Measurements from ENCODE around the gene CDX4.
"Not testable (repeated sequence)": the region's sequence is repeated elsewhere in the genome, so short reads cannot be mapped to it uniquely, and the experiment has no call there.

The CDX4 gene

DNA sequence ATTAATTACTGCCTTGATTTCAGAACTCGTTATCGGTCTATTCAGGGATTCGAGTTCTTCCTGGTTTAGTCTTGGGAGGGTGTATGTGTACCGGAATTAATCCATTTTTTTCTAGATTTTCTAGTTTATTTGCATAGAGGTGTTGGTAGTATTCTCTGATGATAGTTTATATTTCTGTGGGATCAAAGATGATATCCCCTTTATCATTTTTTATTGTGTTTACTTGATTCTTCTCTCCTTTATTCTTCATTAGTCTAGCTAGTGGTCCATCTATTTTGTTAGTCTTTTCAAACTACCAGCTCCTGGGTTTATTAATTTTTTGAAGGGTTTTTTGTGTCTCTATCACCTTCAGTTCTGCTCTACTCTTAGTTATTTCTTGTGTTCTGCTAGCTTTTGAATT lies 32.1 kb downstream of the CDX4 start:
- TF ChIP-seq ARNTL (CRISPR knock-in tag; IDR thresholded peaks at IDR 0.05; ENCODE audit: borderline replicate concordance, low read depth) (no peak), ZFP3 (CRISPR knock-in tag; IDR thresholded peaks at IDR 0.05) (no peak), OSR1 (CRISPR knock-in tag; IDR thresholded peaks at IDR 0.05) (no peak), GLIS3 (CRISPR knock-in tag; IDR thresholded peaks at IDR 0.05) (no peak), BACH2 (CRISPR knock-in tag; IDR thresholded peaks at IDR 0.05; ENCODE audit: borderline replicate concordance) (no peak), ZFP30 (CRISPR knock-in tag; IDR thresholded peaks at IDR 0.05) (no peak), ZNF70 (CRISPR knock-in tag; IDR thresholded peaks at IDR 0.05) (no peak), TCF4 (CRISPR knock-in tag; IDR thresholded peaks at IDR 0.05; ENCODE audit: borderline replicate concordance) (no peak)
- ATAC-seq, result no peak

DNA sequence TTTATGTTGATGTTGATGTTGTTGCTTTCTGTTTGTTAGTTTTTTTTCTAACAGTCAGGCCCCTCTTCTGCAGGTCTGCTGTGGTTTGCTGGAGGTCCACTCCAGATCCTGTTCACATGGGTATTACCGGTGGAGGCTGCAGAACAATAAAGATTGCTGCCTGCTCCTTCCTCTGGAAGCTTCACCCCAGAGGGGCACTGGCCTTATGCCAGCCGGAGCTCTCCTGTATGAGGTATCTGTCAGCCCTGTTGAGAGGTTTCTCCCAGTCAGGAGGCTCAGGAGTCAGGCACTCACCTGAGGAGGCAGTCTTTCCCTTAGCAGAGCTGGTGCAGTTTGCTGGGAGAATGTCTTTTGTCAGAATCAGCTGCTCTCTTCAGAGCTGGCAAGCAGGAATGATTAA lies 34.7 kb downstream of the CDX4 start:
- TF ChIP-seq TOX (CRISPR knock-in tag; IDR thresholded peaks at IDR 0.05; ENCODE audit: borderline replicate concordance) (no peak), ZC3H10 (CRISPR knock-in tag; IDR thresholded peaks at IDR 0.05) (no peak), ZFP3 (CRISPR knock-in tag; IDR thresholded peaks at IDR 0.05) (no peak), ARNTL (CRISPR knock-in tag; IDR thresholded peaks at IDR 0.05; ENCODE audit: borderline replicate concordance, low read depth) (no peak), ESRRG (CRISPR knock-in tag; IDR thresholded peaks at IDR 0.05) (no peak), RARB (CRISPR knock-in tag; IDR thresholded peaks at IDR 0.05) (no peak), OSR1 (CRISPR knock-in tag; IDR thresholded peaks at IDR 0.05) (no peak), GLIS3 (CRISPR knock-in tag; IDR thresholded peaks at IDR 0.05) (no peak), BACH2 (CRISPR knock-in tag; IDR thresholded peaks at IDR 0.05; ENCODE audit: borderline replicate concordance) (no peak)
- TF ChIP-seq, protein P1, sequence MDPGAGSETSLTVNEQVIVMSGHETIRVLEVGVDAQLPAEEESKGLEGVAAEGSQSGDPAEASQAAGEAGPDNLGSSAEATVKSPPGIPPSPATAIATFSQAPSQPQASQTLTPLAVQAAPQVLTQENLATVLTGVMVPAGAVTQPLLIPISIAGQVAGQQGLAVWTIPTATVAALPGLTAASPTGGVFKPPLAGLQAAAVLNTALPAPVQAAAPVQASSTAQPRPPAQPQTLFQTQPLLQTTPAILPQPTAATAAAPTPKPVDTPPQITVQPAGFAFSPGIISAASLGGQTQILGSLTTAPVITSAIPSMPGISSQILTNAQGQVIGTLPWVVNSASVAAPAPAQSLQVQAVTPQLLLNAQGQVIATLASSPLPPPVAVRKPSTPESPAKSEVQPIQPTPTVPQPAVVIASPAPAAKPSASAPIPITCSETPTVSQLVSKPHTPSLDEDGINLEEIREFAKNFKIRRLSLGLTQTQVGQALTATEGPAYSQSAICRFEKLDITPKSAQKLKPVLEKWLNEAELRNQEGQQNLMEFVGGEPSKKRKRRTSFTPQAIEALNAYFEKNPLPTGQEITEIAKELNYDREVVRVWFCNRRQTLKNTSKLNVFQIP (CRISPR knock-in tag; IDR thresholded peaks at IDR 0.05; ENCODE audit: borderline replicate concordance, low read depth), result no peak
- TF ChIP-seq, protein P2, sequence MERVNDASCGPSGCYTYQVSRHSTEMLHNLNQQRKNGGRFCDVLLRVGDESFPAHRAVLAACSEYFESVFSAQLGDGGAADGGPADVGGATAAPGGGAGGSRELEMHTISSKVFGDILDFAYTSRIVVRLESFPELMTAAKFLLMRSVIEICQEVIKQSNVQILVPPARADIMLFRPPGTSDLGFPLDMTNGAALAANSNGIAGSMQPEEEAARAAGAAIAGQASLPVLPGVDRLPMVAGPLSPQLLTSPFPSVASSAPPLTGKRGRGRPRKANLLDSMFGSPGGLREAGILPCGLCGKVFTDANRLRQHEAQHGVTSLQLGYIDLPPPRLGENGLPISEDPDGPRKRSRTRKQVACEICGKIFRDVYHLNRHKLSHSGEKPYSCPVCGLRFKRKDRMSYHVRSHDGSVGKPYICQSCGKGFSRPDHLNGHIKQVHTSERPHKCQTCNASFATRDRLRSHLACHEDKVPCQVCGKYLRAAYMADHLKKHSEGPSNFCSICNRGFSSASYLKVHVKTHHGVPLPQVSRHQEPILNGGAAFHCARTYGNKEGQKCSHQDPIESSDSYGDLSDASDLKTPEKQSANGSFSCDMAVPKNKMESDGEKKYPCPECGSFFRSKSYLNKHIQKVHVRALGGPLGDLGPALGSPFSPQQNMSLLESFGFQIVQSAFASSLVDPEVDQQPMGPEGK (CRISPR knock-in tag; IDR thresholded peaks at IDR 0.05; ENCODE audit: borderline replicate concordance), result no peak
- ATAC-seq, result no peak

DNA sequence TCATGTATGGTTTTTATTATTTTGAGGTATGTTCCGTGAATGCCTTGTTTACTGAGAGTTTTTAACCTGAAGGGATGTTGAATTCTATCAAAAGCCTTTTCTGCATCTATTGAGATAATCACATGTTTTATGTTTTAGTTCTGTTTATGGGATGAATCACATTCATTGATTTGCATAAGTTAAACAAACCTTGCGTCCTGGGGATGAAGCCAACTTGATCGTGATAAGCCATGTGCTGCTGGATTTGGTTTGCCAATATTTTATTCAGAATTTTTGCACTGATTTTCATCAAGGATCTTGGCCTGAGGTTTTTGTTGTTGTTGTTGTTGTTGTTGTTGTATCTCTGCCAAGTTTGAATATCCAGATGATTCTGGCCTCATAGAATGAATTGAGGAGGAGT lies 43.8 kb downstream of the CDX4 start:
- TF ChIP-seq ZC3H10 (CRISPR knock-in tag; IDR thresholded peaks at IDR 0.05) (no peak), CSDC2 (CRISPR knock-in tag; IDR thresholded peaks at IDR 0.05) (no peak), ZFP3 (CRISPR knock-in tag; IDR thresholded peaks at IDR 0.05) (no peak), TOX (CRISPR knock-in tag; IDR thresholded peaks at IDR 0.05; ENCODE audit: borderline replicate concordance) (no peak), ESRRG (CRISPR knock-in tag; IDR thresholded peaks at IDR 0.05) (no peak), GLIS3 (CRISPR knock-in tag; IDR thresholded peaks at IDR 0.05) (no peak), ARNTL (CRISPR knock-in tag; IDR thresholded peaks at IDR 0.05; ENCODE audit: borderline replicate concordance, low read depth) (no peak), ZFP30 (CRISPR knock-in tag; IDR thresholded peaks at IDR 0.05) (no peak), RARB (CRISPR knock-in tag; IDR thresholded peaks at IDR 0.05) (no peak), BACH2 (CRISPR knock-in tag; IDR thresholded peaks at IDR 0.05; ENCODE audit: borderline replicate concordance) (no peak), ZNF8 (CRISPR knock-in tag; IDR thresholded peaks at IDR 0.05) (no peak), OSR1 (CRISPR knock-in tag; IDR thresholded peaks at IDR 0.05) (no peak), TCF4 (CRISPR knock-in tag; IDR thresholded peaks at IDR 0.05; ENCODE audit: borderline replicate concordance) (no peak), ISL1 (CRISPR knock-in tag; IDR thresholded peaks at IDR 0.05) (no peak)
- TF ChIP-seq, protein P3, sequence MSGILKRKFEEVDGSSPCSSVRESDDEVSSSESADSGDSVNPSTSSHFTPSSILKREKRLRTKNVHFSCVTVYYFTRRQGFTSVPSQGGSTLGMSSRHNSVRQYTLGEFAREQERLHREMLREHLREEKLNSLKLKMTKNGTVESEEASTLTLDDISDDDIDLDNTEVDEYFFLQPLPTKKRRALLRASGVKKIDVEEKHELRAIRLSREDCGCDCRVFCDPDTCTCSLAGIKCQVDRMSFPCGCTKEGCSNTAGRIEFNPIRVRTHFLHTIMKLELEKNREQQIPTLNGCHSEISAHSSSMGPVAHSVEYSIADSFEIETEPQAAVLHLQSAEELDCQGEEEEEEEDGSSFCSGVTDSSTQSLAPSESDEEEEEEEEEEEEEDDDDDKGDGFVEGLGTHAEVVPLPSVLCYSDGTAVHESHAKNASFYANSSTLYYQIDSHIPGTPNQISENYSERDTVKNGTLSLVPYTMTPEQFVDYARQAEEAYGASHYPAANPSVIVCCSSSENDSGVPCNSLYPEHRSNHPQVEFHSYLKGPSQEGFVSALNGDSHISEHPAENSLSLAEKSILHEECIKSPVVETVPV (CRISPR knock-in tag; IDR thresholded peaks at IDR 0.05), result no peak
- TF ChIP-seq, protein P4, sequence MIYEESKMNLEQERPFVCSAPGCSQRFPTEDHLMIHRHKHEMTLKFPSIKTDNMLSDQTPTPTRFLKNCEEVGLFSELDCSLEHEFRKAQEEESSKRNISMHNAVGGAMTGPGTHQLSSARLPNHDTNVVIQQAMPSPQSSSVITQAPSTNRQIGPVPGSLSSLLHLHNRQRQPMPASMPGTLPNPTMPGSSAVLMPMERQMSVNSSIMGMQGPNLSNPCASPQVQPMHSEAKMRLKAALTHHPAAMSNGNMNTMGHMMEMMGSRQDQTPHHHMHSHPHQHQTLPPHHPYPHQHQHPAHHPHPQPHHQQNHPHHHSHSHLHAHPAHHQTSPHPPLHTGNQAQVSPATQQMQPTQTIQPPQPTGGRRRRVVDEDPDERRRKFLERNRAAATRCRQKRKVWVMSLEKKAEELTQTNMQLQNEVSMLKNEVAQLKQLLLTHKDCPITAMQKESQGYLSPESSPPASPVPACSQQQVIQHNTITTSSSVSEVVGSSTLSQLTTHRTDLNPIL (CRISPR knock-in tag; IDR thresholded peaks at IDR 0.05; ENCODE audit: low read depth), result no peak
- TF ChIP-seq, protein P1 (CRISPR knock-in tag; IDR thresholded peaks at IDR 0.05; ENCODE audit: borderline replicate concordance, low read depth), result no peak
- TF ChIP-seq, protein P2 (CRISPR knock-in tag; IDR thresholded peaks at IDR 0.05; ENCODE audit: borderline replicate concordance), result no peak
- ATAC-seq, result no peak

DNA sequence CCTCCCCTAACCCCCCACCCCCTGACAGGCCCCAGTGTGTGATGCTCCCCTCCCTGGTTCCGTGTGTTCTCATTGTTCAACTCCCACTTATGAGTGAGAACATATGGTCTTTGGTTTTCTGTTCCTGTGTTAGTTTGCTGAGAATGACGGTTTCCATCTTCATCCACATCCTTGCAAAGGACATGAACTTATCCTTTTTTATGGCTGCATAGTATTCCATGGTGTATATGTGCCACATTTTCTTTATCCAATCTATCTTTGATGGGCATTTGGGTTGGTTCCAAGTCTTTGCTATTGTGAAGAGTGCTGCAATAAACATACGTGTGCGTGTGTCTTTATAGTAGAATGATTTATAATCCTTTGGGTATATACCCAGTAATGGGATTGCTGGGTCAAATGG lies 45.3 kb downstream of the CDX4 start:
- ATAC-seq, result not testable (repeated sequence)
